IMR-90 (cell line): ENCODE measurements around the gene GDF10. TPM values are rescaled to one million over a fixed set of nuclear protein-coding genes. Genes with fewer than 3 reads are reported as not detected.

Experiments
- ATAC-seq: fragments of 200-7000 bp; cut with Tn5 transposase; 2 replicates; pipeline ENCODE4 v1.9.1; 2020; ENCODE audit warnings: low read depth, mild to moderate bottlenecking, moderate library complexity
- BruUV-seq: library from RNA; stranded (reverse); fragments of 400-500 nt; replicated peaks from 2 replicates; lab custom pipeline; 2021; lab: Mats Ljungman, UMichigan
- CTCF ChIA-PET: fragments of 300-600 bp; formaldehyde crosslinking; extraction: SDS; loops from one replicate; lab custom pipeline; 2021; ENCODE audit warnings: antibody characterized with exemption; lab: Yijun Ruan, JAX
- POLR2A ChIA-PET: fragments of 300-600 bp; sonication (Branson Sonifier 250); formaldehyde crosslinking; loops from one replicate; lab custom pipeline; 2022; ENCODE audit warnings: antibody characterized with exemption; ENCODE audit not compliant: unreplicated experiment; lab: Charles Lee
- DNase-seq: peaks from one replicate; pipeline ENCODE4 v3.0.0; 2013
- H2AFZ ChIP-seq: replicated peaks from 2 replicates; pipeline ENCODE3; 2013; ENCODE audit warnings: low read length, mild to moderate bottlenecking; ENCODE audit not compliant: poor library complexity
- H2AK5ac ChIP-seq: 2 replicates; pipeline ENCODE4 v1.6.1; 2013; ENCODE audit warnings: low read depth, low read length, inconsistent platforms
- H2AK9ac ChIP-seq: replicated peaks from 2 replicates; pipeline ENCODE3; 2013; ENCODE audit warnings: mild to moderate bottlenecking, low read depth, low read length, moderate library complexity; ENCODE audit not compliant: poor library complexity
- H2BK120ac ChIP-seq: 2 replicates; pipeline ENCODE4 v1.6.1; 2013; ENCODE audit warnings: low read depth, low read length, inconsistent platforms
- H2BK15ac ChIP-seq: 3 replicates; pipeline ENCODE4 v1.6.1; 2013; ENCODE audit warnings: low read depth, low read length, inconsistent platforms
- H2BK20ac ChIP-seq: 2 replicates; pipeline ENCODE4 v1.6.1; 2013; ENCODE audit warnings: low read depth, mild to moderate bottlenecking, inconsistent platforms, low read length, moderate library complexity
- H2BK5ac ChIP-seq: 2 replicates; pipeline ENCODE4 v1.6.1; 2013; ENCODE audit warnings: mild to moderate bottlenecking, low read depth, low read length, inconsistent platforms; ENCODE audit not compliant: poor library complexity, severe bottlenecking
- H3K14ac ChIP-seq: replicated peaks from 2 replicates; pipeline ENCODE4 v1.6.1; 2013; ENCODE audit warnings: low read depth, low read length, inconsistent platforms
- H3K18ac ChIP-seq: 2 replicates; pipeline ENCODE4 v1.6.1; 2013; ENCODE audit warnings: low read depth, low read length, control low read depth
- H3K23ac ChIP-seq: 2 replicates; pipeline ENCODE4 v1.6.1; 2013; ENCODE audit warnings: low read depth, low read length, inconsistent platforms
- H3K27ac ChIP-seq: 2 replicates; pipeline ENCODE4 v1.5.1; 2013; ENCODE audit warnings: mild to moderate bottlenecking, control low read depth, low read length; ENCODE audit not compliant: insufficient read depth
- H3K27me3 ChIP-seq: 2 replicates; pipeline ENCODE4 v1.6.1; 2013; ENCODE audit warnings: low read length; ENCODE audit not compliant: control insufficient read depth, insufficient read depth
- H3K36me3 ChIP-seq: 2 replicates; pipeline ENCODE4 v1.6.1; 2013; ENCODE audit warnings: low read length, mixed read lengths; ENCODE audit not compliant: control insufficient read depth, insufficient read depth
- H3K4ac ChIP-seq: 2 replicates; pipeline ENCODE4 v1.6.1; 2013; ENCODE audit warnings: low read depth, low read length, inconsistent platforms
- H3K4me1 ChIP-seq: 2 replicates; pipeline ENCODE4 v1.6.1; 2013; ENCODE audit warnings: low read length, mixed read lengths; ENCODE audit not compliant: control insufficient read depth, insufficient read depth
- H3K4me2 ChIP-seq: 2 replicates; pipeline ENCODE4 v1.6.1; 2013; ENCODE audit warnings: low read depth, mild to moderate bottlenecking, control low read depth, low read length, moderate library complexity
- H3K4me3 ChIP-seq: 2 replicates; pipeline ENCODE4 v1.5.1; 2013; ENCODE audit warnings: low read depth, mild to moderate bottlenecking, control low read depth, low read length, moderate library complexity; ENCODE audit not compliant: insufficient read depth
- H3K56ac ChIP-seq: 2 replicates; pipeline ENCODE4 v1.6.1; 2013; ENCODE audit warnings: low read length, inconsistent platforms; ENCODE audit not compliant: insufficient read depth; ENCODE audit errors: extremely low read depth
- H3K79me1 ChIP-seq, 2 experiments: 2 replicates each; pipeline ENCODE4 v1.6.1; 2013; ENCODE audit warnings: low read length in 2 of 2, inconsistent platforms in 1 of 2, low read depth in 1 of 2
- H3K9ac ChIP-seq: 2 replicates; pipeline ENCODE4 v1.6.1; 2013; ENCODE audit warnings: low read depth, low read length, control low read depth
- H3K9me1 ChIP-seq: 2 replicates; pipeline ENCODE4 v1.6.1; 2013; ENCODE audit warnings: low read length, inconsistent platforms; ENCODE audit not compliant: insufficient read depth
- H3K9me3 ChIP-seq: 2 replicates; pipeline ENCODE4 v1.6.1; 2013; ENCODE audit warnings: low read length; ENCODE audit not compliant: control insufficient read depth, insufficient read depth
- H4K20me1 ChIP-seq: 2 replicates; pipeline ENCODE4 v1.6.1; 2013; ENCODE audit warnings: low read length, inconsistent platforms; ENCODE audit not compliant: insufficient read depth
- H4K5ac ChIP-seq: 2 replicates; pipeline ENCODE4 v1.6.1; 2013; ENCODE audit warnings: mild to moderate bottlenecking, low read depth, low read length, control low read depth
- H4K8ac ChIP-seq, 2 experiments: 2 replicates each; pipeline ENCODE4 v1.6.1; 2013; ENCODE audit warnings: low read depth in 2 of 2, low read length in 2 of 2, control low read depth in 1 of 2, inconsistent platforms in 1 of 2
- H4K91ac ChIP-seq: 2 replicates; pipeline ENCODE4 v1.6.1; 2013; ENCODE audit warnings: low read depth, low read length, inconsistent platforms; ENCODE audit not compliant: insufficient read depth
- BHLHE40 ChIP-seq: fragments of 150-350 bp; IDR thresholded peaks from 2 replicates; pipeline ENCODE4 v1.6.1; 2016; ENCODE audit warnings: mild to moderate bottlenecking, low read depth, low read length
- CEBPB ChIP-seq: IDR thresholded peaks from 2 replicates; pipeline ENCODE4 v1.6.1; 2012; ENCODE audit warnings: low read depth, low read length, improper control_type of control experiment
- NFE2L2 ChIP-seq: fragments of 150-350 bp; IDR thresholded peaks from 2 replicates; pipeline ENCODE4 v1.6.1; 2016; ENCODE audit warnings: low read depth, mild to moderate bottlenecking, low read length
- RAD21 ChIP-seq: IDR thresholded peaks from 2 replicates; pipeline ENCODE4 v1.6.1; 2012; ENCODE audit warnings: low read length, improper control_type of control experiment
- RCOR1 ChIP-seq: IDR thresholded peaks from 2 replicates; pipeline ENCODE4 v1.6.1; 2012; ENCODE audit warnings: mild to moderate bottlenecking, low read length, improper control_type of control experiment; ENCODE audit not compliant: insufficient replicate concordance
- USF2 ChIP-seq: fragments of 150-350 bp; IDR thresholded peaks from 2 replicates; pipeline ENCODE4 v1.6.1; 2017; ENCODE audit warnings: mild to moderate bottlenecking, antibody characterized with exemption, low read length, low read depth
- WGBS, 2 experiments: methylation state at CpG; one replicate each; pipeline versions ENCODE4 v1.1.5 to v1.1.7; 2013; ENCODE audit warnings: missing lambda C conversion rate in 2 of 2; ENCODE audit not compliant: insufficient read length in 1 of 2; ENCODE audit errors: extremely low coverage in 2 of 2; 5-methylcytosine and 5-hydroxymethylcytosine counted together
- dilution Hi-C: fragments of 300-500 bp; cut with HindIII; formaldehyde crosslinking; loops from one replicate; pipeline ENCODE4 v1.14.3; 2018; ENCODE audit warnings: low sequenced_read_pairs; ENCODE audit not compliant: unreplicated experiment
- in situ Hi-C: fragments of 300-500 bp; cut with MboI; formaldehyde crosslinking; loops from 3 replicates; pipeline ENCODE4 v1.14.3; 2019; ENCODE audit warnings: low sequenced_read_pairs, inconsistent platforms, mixed read lengths
- intact Hi-C: fragments of 100-400 bp; cut with micrococcal nuclease; formaldehyde crosslinking; loops from 2 replicates; pipeline ENCODE4 v1.10.0; 2022
- polyA plus RNA-seq, 3 experiments: library from polyadenylated mRNA; depleted of rRNA; stranded (reverse); fragments of >200 nt; gene quantifications; 2 replicates each; pipeline ENCODE4 v1.2.3, GENCODE V29; 2012; ENCODE audit warnings: low replicate concordance in 1 of 3
- total RNA-seq: library from RNA; depleted of rRNA; stranded (reverse); fragments of >200 nt; gene quantifications from 2 replicates; pipeline ENCODE4 v1.2.3, GENCODE V29; 2012
- TF ChIP-seq, protein P1 (sequence below): fragments of 150-350 bp; IDR thresholded peaks from 2 replicates; pipeline ENCODE4 v1.6.1; 2016; ENCODE audit warnings: low read depth, mild to moderate bottlenecking, low read length, moderate library complexity, borderline replicate concordance

The GDF10 gene
- total and polyA plus RNA-seq, 2 of the 4 experiments (the other 2 are of a cell fraction), result 0.34 TPM; not detected in 1

DNA sequence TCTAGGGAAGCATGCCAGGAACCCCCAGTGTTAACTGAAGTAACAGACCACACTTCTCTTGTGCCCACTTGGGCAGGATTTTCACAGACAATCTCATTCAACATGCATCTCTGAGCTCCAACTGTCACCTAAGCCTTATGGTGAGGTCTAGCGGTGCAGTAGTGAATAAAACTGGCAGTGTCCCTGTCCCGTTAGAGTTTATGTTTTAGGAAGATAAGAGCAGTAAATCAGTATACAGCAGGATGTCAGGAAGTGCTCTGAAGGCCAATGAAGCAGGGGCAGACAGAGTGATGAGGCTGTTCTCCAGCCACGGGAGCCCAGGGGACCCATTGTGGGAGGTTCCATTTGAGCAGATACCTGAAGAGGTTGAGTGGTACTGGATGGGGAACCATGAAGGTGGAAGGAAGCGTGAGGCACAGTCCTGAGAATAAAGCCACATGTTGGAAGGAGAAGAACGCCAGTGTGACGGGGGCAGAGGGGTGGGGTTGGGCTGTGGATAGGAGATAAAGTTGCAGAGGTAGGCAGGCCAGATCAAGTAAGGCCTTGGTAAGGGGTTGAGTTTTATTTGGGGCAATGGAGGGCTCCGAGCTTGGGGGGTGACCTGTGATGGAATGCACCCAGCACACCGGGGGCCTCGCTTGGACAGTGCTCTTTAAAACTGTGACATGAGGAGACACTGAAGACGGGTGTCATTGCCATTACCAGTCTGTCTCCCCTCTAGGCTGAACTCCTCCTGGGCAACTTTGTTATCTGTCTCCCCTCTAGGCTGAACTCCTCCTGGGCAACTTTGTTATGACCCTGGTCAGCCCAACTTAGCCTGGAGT, 6.6 kb downstream of the GDF10 start:
- Histone ChIP-seq H4K5ac (no peak overlapping the region), H3K27me3 (peaks cover 58% of the 10 kb centered on the region), H3K4ac (no peak overlapping the region), H4K20me1 (no peaks in the 10 kb centered on the region), H4K8ac (no peak overlapping the region), H3K18ac (no peak overlapping the region), H2AK9ac (no peak overlapping the region), H2AFZ (no peak overlapping the region), H2BK120ac (no peak overlapping the region), H3K79me1 (no peaks in the 10 kb centered on the region), H3K56ac (no peak overlapping the region), H3K36me3 (no peaks in the 10 kb centered on the region), H3K23ac (no peak overlapping the region), H3K14ac (no peak overlapping the region), H3K9me1 (no peaks in the 10 kb centered on the region; the same call in 1 of the 2 replicates), H2AK5ac (no peak overlapping the region), H3K4me2 (no peak overlapping the region), H2BK20ac (no peak overlapping the region), H3K9me3 (no peaks in the 10 kb centered on the region), H3K9ac (no peak overlapping the region), H2BK5ac (no peak overlapping the region), H3K4me3 (no peak overlapping the region), H3K4me1 (no peaks in the 10 kb centered on the region), H3K27ac (no peak overlapping the region), H2BK15ac (no peak overlapping the region), H4K91ac (no peak overlapping the region)
- no peak for DNase-seq
- in situ Hi-C loops (loop anchor here (10.0 kb wide), 1 partner anchor 282 kb away; no protein-coding TSS in a partner anchor), dilution Hi-C loops (no loop called here), intact Hi-C loops (no loop called here)
- no peak for TF ChIP-seq NFE2L2
- TF ChIP-seq, protein P1, sequence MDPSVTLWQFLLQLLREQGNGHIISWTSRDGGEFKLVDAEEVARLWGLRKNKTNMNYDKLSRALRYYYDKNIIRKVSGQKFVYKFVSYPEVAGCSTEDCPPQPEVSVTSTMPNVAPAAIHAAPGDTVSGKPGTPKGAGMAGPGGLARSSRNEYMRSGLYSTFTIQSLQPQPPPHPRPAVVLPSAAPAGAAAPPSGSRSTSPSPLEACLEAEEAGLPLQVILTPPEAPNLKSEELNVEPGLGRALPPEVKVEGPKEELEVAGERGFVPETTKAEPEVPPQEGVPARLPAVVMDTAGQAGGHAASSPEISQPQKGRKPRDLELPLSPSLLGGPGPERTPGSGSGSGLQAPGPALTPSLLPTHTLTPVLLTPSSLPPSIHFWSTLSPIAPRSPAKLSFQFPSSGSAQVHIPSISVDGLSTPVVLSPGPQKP, result no peak
- TF ChIP-seq RCOR1, result no peak
- TF ChIP-seq CEBPB, result no peak
- no peak for TF ChIP-seq USF2
- TF ChIP-seq RAD21, result no peak
- TF ChIP-seq BHLHE40, result no peak
- no peak for ATAC-seq
- 60% methylated on average over 4 of the region's 10 CpGs; no CpG with 5 or more reads in 1 of the 2 experiments for WGBS, 2 experiments
- POLR2A ChIA-PET, result no interaction called here
- no TSS peak for BruUV-seq
- CTCF ChIA-PET, result interaction anchor here (0.8 to 1.3 kb wide), 2 partner anchors 259 to 282 kb away, joined by 3 to 4 read pairs; no protein-coding TSS in a partner anchor
